ENCODE data around the gene EDEM1.
A peak's percentile ranks its signal among the peaks of the same experiment; 100 is the strongest.
"Not testable (repeated sequence)": the region's sequence is repeated elsewhere in the genome, so short reads cannot be mapped to it uniquely, and the experiment has no call there.

The EDEM1 gene

GRCh38 chr3:5187156-5187919 lies at the start of gene EDEM1:
Gene EDEM1, plus strand, starts transcription at chr3:5187707. Its CDS starts 99 bp downstream, at chr3:5187806.
- peak; percentile 98 for DNase-seq

- no peak for DNase-seq
Measured at GRCh38 chr3:5138214-5138981, 49.1 kb upstream of the EDEM1 start.

DNA sequence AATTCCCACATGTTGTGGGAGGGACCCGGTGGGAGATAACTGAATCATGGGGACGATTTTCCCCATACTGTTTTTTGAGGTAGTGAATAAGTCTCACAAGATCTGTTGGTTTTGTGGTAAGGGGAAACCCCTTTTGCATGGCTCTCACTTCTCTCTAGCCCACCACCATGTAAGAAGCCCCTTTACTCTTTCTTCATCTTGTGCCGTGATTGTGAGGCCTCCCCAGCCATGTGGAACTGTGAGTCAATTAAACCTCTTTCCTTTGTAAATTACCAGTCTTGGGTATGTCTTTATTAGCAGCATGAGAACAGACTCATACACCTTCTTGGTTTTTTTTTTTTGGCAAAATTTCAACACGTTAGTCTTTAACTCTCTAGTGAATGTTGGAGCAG lies 47.3 kb upstream of the EDEM1 start:
- DNase-seq = no peak

DNA sequence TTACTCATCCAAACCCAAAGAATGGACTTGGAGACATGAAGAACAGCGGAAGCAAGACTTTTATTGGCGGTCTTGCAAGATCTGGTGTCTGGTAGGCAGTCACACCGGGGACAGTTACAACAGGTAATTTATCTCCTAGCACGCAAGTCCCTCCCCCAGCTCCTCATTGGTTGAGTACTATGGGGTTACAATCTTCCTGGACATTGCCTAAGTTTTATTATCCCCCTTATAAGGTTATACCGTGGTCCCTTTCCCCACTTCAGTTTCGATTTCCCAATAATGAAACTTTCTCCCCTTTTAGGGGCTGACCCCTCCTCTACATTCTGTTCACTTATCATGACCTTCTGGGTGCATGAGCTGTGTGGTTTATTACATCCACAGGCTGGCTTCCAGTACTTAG lies 46.7 kb upstream of the EDEM1 start:
- no peak for DNase-seq

DNA sequence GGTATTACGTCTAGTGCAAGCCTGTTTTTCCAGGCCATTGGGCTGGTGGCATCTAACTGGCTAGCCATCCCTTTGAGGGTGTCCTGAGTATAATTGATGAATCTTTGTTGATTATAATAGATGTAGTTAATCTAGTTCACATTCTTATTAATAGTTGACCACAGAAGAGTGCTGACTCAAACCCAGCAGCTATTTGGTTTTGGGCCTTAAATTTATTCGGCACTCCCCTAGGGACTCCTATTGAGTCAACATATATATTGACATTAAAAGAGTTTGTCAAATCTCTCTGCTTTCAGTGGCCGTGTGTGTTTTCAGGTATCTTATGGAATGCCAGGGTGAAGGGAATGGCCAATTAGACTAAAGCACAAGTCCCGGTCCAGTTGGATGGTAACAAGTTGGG lies 45.7 kb upstream of the EDEM1 start:
- no peak for DNase-seq

- no peak for DNase-seq
Measured at GRCh38 chr3:5143464-5143863, 44.0 kb upstream of the EDEM1 start.

- no peak for DNase-seq
Measured at GRCh38 chr3:5144316-5144994, 43.1 kb upstream of the EDEM1 start.

DNA sequence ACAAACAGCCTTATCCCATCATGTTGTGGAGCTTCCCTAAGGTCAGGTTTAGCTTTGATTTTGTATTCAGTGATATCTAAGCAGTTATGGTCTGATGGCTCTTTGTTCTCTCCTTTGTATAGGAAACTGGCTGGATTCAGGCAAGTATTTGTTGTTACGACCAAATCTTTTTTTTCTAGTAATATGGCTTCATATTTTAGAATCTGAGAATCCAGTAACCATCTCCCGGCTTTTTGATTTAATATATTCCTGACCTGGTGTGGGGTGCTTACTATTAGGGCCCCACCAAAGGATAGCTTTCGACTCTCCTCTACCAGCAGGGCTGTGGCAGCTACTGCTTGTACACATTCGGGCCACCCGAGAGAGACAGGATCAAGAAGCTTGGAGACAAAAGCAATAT lies 42.4 kb upstream of the EDEM1 start:
- DNase-seq = no peak

DNA sequence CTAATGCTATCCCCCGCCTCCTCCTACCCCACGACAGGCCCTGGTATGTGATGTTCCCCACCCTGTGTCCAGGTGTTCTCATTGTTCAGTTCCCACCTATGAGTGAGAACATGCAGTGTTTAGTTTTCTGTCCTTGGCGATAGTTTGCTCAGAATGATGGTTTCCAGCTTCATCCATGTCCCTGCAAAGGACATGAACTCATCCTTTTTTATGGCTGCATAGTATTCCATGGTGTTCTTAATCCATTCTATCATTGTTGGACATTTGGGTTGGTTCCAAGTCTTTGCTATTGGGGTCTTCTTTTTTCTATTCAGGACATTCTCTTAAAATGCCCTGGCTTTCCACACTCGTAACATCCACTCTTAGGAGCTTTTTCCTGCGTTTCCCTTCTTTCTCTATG lies 40.4 kb upstream of the EDEM1 start:
- DNase-seq = not testable (repeated sequence)

DNA sequence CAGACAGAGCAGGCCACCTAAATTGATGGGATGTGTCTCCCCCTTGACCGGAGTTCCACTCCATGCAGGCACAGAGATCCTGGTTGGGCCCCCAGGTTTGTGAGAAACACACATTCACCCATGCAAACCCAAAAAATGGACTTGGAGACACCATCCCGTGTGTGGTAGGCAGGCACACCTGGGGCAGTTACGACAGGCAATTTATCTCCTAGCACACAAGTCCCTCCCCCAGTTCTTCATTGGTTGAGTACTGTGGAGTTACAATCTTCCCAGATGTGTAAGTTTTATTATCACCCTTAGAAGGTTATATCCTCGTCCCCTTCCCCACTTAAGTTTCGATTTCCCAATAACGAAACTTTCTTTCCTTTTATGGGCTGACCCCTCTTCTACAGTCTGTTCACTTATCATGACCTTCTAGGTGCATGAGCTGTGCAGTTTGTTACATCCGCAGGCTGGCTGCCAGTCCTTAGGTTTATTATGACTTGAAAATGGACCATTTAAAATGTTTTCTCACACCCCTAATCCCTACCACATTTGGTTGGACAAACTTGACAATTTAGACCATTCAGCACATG lies 38.1 kb upstream of the EDEM1 start:
- DNase-seq = no peak

DNA sequence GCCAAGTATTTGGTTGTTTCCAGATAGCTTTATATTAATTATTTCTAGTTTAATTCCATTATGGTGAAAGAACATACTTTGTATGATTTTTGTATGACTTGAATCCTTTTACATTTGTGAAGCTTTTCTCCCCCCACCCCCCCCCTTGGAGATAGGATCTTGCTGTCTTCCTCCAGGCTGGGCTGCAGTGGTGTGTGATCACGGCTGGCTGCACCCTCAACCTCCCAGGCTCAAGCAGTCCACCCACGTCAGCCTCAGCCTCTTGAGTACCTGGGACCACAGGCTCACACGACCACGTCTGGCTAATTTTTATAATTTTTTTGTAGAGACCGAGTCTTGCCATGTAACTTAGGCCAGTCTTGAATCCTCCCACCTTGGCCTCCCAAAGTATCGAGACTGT lies 35.9 kb upstream of the EDEM1 start:
- no peak for DNase-seq

DNA sequence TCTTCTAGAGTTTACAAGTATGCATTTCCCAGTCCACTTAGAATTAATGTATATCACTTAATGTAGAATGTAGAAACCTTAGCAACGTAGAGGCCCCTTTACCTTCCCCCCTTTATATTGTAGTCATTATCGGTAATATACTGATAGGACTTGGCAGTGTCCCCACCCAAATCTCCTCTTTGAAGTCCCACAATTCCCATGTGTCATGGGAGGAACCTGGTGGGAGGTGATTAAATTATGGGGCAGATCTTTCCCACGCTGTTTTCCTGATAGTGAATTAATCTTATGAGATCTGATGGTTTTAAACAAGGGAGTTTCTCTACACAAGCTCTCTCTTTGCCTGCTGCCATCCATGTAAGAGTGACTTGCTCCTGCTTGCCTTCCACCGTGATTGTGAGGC lies 34.4 kb upstream of the EDEM1 start:
- no peak for DNase-seq

DNA sequence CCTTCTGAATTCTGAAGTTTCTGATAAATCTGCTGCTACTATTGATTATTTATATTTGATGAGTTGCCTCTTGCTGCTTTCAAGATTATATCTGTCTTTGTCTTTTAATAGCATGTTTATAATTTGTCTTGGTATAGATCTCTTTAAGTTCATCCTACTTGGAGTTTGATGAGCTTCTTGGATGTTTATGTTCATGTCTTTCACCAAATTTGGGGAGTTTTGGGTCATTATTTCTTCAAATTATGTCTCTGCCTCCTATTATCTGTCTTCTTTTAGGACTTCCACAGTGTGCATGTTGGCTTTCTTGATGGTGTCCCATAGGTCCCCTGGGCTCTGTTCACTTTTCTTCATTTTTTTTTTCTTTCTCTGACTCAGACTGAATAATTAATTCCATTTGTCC lies 32.3 kb upstream of the EDEM1 start:
- DNase-seq = no peak

DNA sequence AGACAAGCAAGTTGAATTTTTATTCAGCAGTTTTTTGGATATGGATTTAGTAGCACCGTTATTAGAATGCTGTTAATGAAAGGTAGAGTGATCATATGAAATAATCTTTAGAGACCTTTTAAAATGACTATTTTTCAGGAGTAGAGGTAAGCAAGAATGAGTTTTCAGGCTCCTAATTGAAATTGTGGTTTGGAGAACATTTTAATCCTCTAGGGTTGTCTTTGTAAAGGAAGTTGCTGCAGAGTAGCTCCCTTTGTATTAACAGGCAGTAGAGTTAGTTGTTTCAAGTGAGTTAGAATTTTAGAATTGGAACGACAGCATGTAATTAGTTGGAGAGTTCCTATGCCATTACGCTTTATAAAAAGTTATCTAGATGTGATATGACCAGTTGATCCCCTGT lies 27.2 kb upstream of the EDEM1 start:
- DNase-seq = no peak

DNA sequence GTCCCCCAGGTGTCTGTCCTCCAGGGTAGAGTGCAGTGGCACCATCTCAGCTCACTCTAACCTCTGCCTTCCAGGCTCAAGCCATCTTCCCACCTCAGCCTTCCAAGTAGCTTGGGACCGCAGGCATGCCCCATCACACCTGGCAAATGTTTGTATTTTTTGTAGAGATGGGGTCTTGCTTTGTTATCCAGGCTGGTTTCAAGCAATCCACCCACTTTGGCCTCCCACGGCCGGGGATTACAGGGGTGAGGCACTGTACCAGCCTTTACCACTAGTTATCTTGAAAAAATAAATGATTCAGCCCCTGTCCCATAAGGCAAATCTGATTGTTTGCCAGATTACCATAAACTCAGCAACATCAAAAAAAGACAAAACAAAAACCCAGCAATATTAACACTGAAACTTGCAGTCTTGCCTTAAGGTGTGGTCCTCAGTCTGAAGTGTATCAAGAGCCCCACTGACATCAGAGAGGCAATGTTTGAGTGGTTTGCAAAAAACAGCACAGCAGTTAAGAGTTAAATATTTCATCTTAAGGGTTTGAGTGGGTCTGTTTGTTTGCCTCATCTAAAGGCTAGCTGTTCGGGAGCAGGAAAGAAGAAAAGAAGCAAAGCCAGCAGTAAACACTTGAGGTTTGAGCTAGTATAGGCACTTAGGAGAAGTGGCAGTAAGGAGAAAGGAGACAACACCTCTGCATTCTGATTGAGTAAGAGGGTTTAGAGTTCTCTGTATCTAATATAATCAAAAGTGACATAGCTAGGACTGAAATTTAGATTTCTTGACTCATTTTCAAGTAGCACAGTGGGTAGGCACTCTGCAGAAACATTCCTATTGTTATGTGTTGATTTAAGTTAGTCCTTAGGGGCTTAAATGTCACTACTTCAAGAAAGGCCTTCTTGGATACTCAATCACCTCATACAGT lies 26.3 kb upstream of the EDEM1 start:
- peak; percentile 15 for DNase-seq

GRCh38 chr3:5162102-5162501 lies 25.4 kb upstream of the EDEM1 start:
- no peak for DNase-seq

DNA sequence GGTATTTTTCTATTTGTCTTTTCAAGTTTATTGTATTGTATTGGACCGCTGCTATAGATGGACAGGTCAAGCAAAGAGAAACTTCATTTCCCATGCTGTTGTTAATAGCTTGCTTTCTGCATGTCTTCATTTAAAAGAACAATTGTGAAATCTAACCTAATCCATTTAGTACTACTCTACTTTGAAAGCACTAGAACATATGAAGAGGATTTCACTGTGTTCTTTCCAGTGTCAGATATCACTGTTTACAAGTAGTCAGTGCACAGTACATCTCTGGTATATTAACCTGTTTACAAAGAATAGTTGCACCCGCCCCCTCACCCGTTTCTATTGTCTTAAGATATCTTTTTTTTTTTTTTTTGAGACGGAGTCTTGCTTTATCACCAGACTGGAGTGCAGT lies 21.8 kb upstream of the EDEM1 start:
- no peak for DNase-seq

GRCh38 chr3:5166846-5167245 lies 20.7 kb upstream of the EDEM1 start:
- DNase-seq = no peak

- no peak for DNase-seq
Measured at GRCh38 chr3:5168110-5168509, 19.4 kb upstream of the EDEM1 start.

DNA sequence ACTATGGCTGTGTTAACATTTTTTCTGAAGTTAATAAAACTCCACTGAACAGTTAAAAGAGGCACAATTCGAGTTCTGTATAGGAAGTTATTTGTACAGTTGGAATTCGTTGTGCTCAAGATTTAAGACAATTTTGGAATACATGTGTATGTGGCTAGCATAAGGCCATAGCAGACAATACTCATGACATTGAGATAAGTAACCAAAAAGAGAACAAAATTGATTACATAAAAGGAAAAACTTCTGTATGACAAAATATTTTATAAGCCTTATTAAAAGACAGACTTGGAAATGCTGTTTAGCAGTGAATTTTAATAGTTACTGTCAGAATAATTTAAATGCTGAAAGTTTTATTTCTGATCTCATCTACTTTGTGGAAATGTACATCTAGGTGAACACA lies 17.7 kb upstream of the EDEM1 start:
- DNase-seq = no peak

- DNase-seq = no peak
Measured at GRCh38 chr3:5170975-5171374, 16.5 kb upstream of the EDEM1 start.

GRCh38 chr3:5172018-5172417 lies 15.5 kb upstream of the EDEM1 start:
- no peak for DNase-seq

All from activated CD4-positive, alpha-beta T cell treated with anti-CD3 and anti-CD28 coated beads, Interleukin-10, Interleukin-2, amounts not matched to agents 100 ng/mL and 50 ng/mL, durations not matched to agents 16 hours and 8 hours (primary cell).